ENCODE measurements around the gene SHROOM3. TPM values are rescaled to one million over a fixed set of nuclear protein-coding genes. Genes with fewer than 3 reads are reported as not detected.

Gene SHROOM3
- total and polyA plus RNA-seq, 2 donors (not counting 1 experiment from before 2014, with no cell fraction given) = 0.91 to 1.5 TPM

GRCh38 chr4:76486588-76487276, 51.7 kb downstream of the SHROOM3 start:
- no peak for ATAC-seq (ENCODE audit: low read depth)

GRCh38 chr4:76487621-76488020, 52.6 kb downstream of the SHROOM3 start:
- H3K79me2 ChIP-seq (ENCODE audit: control insufficient read depth, insufficient read depth, low read length) = no peaks in the 10 kb centered on the region
- H3K27ac Mint-ChIP-seq = no peak overlapping the region

More at GRCh38 chr4:76486588-76487276, 51.7 kb downstream of the SHROOM3 start:
- Mint-ChIP-seq H3K27me3 (no peaks in the 10 kb centered on the region), H3K9me3 (ENCODE audit: insufficient read depth) (peaks cover 4% of the 10 kb centered on the region), H3K4me1 (peaks cover 18% of the 10 kb centered on the region), H3K4me3 (no peak overlapping the region), H3K27ac (no peak overlapping the region)
- Histone ChIP-seq H3K36me3 (replicated peaks in 1 of 2; ENCODE audit: control extremely low read depth in 1 of 2, control insufficient read depth in 1 of 2, extremely low read depth in 1 of 2, insufficient read depth in 2 of 2, low read length in 1 of 2) (no peaks in the 10 kb centered on the region), H3K9me3 (ENCODE audit: control extremely low read depth in 1 of 3, control insufficient read depth in 2 of 3, insufficient read depth in 1 of 3, low read length in 2 of 3) (no peaks in the 10 kb centered on the region), H3K27ac (ENCODE audit: low read length in 2 of 2) (no peak overlapping the region), H3K9ac (ENCODE audit: low read length) (no peak overlapping the region), H3K4me1 (ENCODE audit: control insufficient read depth in 2 of 2, insufficient read depth in 2 of 2, low read length in 2 of 2) (peaks cover 9 to 13% of the 10 kb centered on the region in 2 donors), H4K20me1 (ENCODE audit: control insufficient read depth, insufficient read depth, low read length, poor library complexity, severe bottlenecking) (no peaks in the 10 kb centered on the region), H3K4me2 (replicated peaks; ENCODE audit: low read depth, low read length, poor library complexity, severe bottlenecking) (no peak overlapping the region), H3K79me2 (ENCODE audit: control insufficient read depth, insufficient read depth, low read length) (no peaks in the 10 kb centered on the region), H3K27me3 (replicated peaks in 1 of 4; ENCODE audit: control extremely low read depth in 1 of 4, control insufficient read depth in 3 of 4, insufficient read depth in 4 of 4, low read length in 3 of 4) (no peaks in the 10 kb centered on the region), H3K4me3 (ENCODE audit: control extremely low read depth in 1 of 5, extremely low read depth in 1 of 5, insufficient read depth in 1 of 5, low read depth in 2 of 5, low read length in 4 of 5) (no peak overlapping the region), H2AFZ (ENCODE audit: insufficient read depth, low read depth, low read length, poor library complexity, severe bottlenecking) (no peak overlapping the region)
- intact Hi-C loops (cut with micrococcal nuclease) = no loop called here
- no CpG with 5 or more reads among the region's 3 CpGs for WGBS (ENCODE audit: insufficient coverage)
- no peak for TF ChIP-seq EZH2 (IDR thresholded peaks at IDR 0.05; ENCODE audit: borderline replicate concordance, insufficient read depth, low read depth, low read length, poor library complexity, severe bottlenecking)
- TF ChIP-seq, protein P1, sequence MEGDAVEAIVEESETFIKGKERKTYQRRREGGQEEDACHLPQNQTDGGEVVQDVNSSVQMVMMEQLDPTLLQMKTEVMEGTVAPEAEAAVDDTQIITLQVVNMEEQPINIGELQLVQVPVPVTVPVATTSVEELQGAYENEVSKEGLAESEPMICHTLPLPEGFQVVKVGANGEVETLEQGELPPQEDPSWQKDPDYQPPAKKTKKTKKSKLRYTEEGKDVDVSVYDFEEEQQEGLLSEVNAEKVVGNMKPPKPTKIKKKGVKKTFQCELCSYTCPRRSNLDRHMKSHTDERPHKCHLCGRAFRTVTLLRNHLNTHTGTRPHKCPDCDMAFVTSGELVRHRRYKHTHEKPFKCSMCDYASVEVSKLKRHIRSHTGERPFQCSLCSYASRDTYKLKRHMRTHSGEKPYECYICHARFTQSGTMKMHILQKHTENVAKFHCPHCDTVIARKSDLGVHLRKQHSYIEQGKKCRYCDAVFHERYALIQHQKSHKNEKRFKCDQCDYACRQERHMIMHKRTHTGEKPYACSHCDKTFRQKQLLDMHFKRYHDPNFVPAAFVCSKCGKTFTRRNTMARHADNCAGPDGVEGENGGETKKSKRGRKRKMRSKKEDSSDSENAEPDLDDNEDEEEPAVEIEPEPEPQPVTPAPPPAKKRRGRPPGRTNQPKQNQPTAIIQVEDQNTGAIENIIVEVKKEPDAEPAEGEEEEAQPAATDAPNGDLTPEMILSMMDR (IDR thresholded peaks at IDR 0.05) = no peak
- no peak for DNase-seq
- ChIA-PET CTCF (interaction anchor here (0.9 kb wide), 1 partner anchor 13 kb away, joined by 3 read pairs; no protein-coding TSS in a partner anchor), POLR2A (no interaction called here)

More at GRCh38 chr4:76487621-76488020, 52.6 kb downstream of the SHROOM3 start:
- Histone ChIP-seq H3K36me3 (replicated peaks in 1 of 2; ENCODE audit: control extremely low read depth in 1 of 2, control insufficient read depth in 1 of 2, extremely low read depth in 1 of 2, insufficient read depth in 2 of 2, low read length in 1 of 2) (no peaks in the 10 kb centered on the region), H3K27ac (ENCODE audit: low read length in 2 of 2) (no peak overlapping the region), H3K9me3 (ENCODE audit: control extremely low read depth in 1 of 3, control insufficient read depth in 2 of 3, insufficient read depth in 1 of 3, low read length in 2 of 3) (no peaks in the 10 kb centered on the region), H3K4me3 (ENCODE audit: control extremely low read depth in 1 of 5, extremely low read depth in 1 of 5, insufficient read depth in 1 of 5, low read depth in 2 of 5, low read length in 4 of 5) (no peak overlapping the region), H3K27me3 (replicated peaks in 1 of 4; ENCODE audit: control extremely low read depth in 1 of 4, control insufficient read depth in 3 of 4, insufficient read depth in 4 of 4, low read length in 3 of 4) (no peaks in the 10 kb centered on the region), H4K20me1 (ENCODE audit: control insufficient read depth, insufficient read depth, low read length, poor library complexity, severe bottlenecking) (no peaks in the 10 kb centered on the region), H3K4me2 (replicated peaks; ENCODE audit: low read depth, low read length, poor library complexity, severe bottlenecking) (no peak overlapping the region), H2AFZ (ENCODE audit: insufficient read depth, low read depth, low read length, poor library complexity, severe bottlenecking) (no peak overlapping the region), H3K4me1 (ENCODE audit: control insufficient read depth in 2 of 2, insufficient read depth in 2 of 2, low read length in 2 of 2) (peaks cover 9 to 13% of the 10 kb centered on the region in 2 donors), H3K9ac (ENCODE audit: low read length) (no peak overlapping the region)
- H3K9me3 Mint-ChIP-seq (ENCODE audit: insufficient read depth) = peaks cover 4% of the 10 kb centered on the region
- CTCF ChIA-PET = interaction anchor here (1.4 to 1.7 kb wide), 2 partner anchors 10 to 12 kb away, joined by 4 to 5 read pairs; no protein-coding TSS in a partner anchor
- no peak for TF ChIP-seq EZH2 (IDR thresholded peaks at IDR 0.05; ENCODE audit: borderline replicate concordance, insufficient read depth, low read depth, low read length, poor library complexity, severe bottlenecking)
- TF ChIP-seq, protein P1 (IDR thresholded peaks at IDR 0.05) = no peak
- no CpG with 5 or more reads among the region's 1 CpG for WGBS (ENCODE audit: insufficient coverage)
- H3K4me1 Mint-ChIP-seq = peaks cover 18% of the 10 kb centered on the region
- no peak overlapping the region for H3K4me3 Mint-ChIP-seq
- H3K27me3 Mint-ChIP-seq = no peaks in the 10 kb centered on the region
- ATAC-seq (ENCODE audit: low read depth) (no peak), DNase-seq (no peak)
- POLR2A ChIA-PET = no interaction called here
- intact Hi-C loops (cut with micrococcal nuclease) = no loop called here
